ENCODE data around the gene VAV3.
"Not testable (repeated sequence)": the region's sequence is repeated elsewhere in the genome, so short reads cannot be mapped to it uniquely, and the experiment has no call there.

VAV3 gene

DNA sequence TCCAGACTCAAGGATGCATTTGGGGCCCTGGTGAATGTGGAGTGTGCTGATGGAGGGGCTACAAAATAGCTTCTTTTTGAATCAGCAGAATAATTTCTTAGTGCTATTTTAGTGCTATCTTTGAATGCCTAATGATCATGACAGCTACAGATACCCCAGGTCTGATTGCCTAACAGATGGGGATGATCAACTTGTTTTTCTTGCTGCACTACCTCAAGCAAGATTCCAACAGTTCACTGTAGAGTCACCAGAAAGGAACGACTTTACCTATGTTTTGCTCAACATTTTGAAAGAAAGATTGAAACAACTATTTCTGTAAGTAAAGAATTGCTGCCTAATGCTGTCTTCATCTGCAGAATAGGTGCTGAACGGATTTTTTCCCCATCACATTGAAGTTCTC lies 42.6 kb upstream of the VAV3 start:
- Mint-ChIP-seq H3K9me3 (no peaks in the 10 kb centered on the region), H3K27ac (no peak overlapping the region), H3K27me3 (ENCODE audit: low read depth) (peaks cover 4% of the 10 kb centered on the region), H3K4me1 (peaks cover 5% of the 10 kb centered on the region), H3K4me3 (no peak overlapping the region), H3K36me3 (ENCODE audit: low read depth) (no peaks in the 10 kb centered on the region)
- TF ChIP-seq, protein P1, sequence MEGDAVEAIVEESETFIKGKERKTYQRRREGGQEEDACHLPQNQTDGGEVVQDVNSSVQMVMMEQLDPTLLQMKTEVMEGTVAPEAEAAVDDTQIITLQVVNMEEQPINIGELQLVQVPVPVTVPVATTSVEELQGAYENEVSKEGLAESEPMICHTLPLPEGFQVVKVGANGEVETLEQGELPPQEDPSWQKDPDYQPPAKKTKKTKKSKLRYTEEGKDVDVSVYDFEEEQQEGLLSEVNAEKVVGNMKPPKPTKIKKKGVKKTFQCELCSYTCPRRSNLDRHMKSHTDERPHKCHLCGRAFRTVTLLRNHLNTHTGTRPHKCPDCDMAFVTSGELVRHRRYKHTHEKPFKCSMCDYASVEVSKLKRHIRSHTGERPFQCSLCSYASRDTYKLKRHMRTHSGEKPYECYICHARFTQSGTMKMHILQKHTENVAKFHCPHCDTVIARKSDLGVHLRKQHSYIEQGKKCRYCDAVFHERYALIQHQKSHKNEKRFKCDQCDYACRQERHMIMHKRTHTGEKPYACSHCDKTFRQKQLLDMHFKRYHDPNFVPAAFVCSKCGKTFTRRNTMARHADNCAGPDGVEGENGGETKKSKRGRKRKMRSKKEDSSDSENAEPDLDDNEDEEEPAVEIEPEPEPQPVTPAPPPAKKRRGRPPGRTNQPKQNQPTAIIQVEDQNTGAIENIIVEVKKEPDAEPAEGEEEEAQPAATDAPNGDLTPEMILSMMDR (IDR thresholded peaks at IDR 0.05; ENCODE audit: unreplicated experiment in 3 of 3): no peak

DNA sequence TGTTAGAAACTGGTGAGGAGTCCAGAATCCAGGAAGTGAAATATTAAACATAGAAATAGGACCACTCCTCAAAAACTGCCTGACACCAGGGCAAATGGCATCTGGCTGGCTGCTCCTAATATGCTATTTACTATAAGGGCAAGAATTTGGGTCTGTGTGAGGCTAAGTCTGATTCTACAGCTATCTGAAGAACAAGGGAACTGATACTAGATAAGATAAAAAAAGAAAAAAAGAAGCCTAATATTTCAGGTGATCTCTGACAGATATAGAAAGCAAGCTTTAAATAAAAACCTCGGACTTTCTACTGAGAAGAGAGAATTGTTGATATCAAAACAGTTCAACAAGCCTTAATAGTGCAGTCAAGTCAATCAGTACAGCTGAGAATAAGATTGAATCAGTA lies 42.1 kb upstream of the VAV3 start:
- Mint-ChIP-seq H3K27ac (no peak overlapping the region), H3K27me3 (ENCODE audit: low read depth) (peaks cover 4% of the 10 kb centered on the region), H3K4me1 (peaks cover under 1% of the 10 kb centered on the region), H3K36me3 (ENCODE audit: low read depth) (no peaks in the 10 kb centered on the region), H3K9me3 (no peaks in the 10 kb centered on the region), H3K4me3 (no peak overlapping the region)
- TF ChIP-seq, protein P1 (IDR thresholded peaks at IDR 0.05; ENCODE audit: unreplicated experiment in 3 of 3): no peak

DNA sequence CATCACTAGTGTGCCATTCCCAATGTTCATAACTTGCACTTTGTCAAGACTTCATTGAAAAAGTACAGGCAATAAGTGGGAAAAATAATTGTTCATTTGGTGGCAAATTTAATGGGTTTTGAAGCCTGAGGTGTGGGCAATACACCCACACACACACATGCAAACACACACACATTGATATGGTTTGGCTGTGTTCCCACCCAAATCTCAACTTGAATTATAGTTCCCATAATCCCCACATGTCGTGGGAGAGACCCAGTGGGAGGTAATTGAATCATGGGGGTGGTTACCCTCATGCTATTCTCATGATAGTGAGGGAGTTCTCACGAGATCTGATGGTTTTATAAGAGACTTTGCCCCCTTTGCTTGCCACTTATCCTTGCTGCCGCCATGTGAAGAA lies 39.9 kb upstream of the VAV3 start:
- not testable (repeated sequence) for H3K36me3 Mint-ChIP-seq (ENCODE audit: low read depth); H3K9me3 Mint-ChIP-seq
- peaks cover 16% of the 10 kb centered on the region for H3K4me1 Mint-ChIP-seq

DNA sequence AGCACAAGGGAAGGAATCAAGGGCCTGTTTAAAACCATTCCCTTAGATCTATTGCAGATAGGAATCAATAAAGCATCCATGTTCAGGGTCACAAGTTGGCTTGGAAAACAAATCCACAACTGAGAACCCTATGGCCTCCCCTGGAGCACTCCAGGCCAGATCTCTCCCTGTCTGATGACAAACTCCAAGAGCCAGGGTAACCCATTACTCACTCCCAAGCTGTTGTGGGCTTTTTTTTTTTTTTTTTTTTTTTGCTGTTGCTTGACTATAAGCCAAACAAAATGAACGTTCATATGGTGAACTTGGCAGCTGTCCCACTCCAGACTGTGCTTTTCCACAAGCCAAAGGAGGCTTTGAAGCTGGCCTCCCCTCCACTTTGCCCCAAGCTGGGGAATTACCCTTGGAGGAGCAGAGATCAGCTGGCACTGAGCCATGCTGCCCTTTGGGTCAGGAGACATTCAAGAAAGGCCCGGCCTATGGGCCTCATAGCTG lies 35.7 kb upstream of the VAV3 start:
- Mint-ChIP-seq H3K36me3 (ENCODE audit: low read depth) (no peaks in the 10 kb centered on the region), H3K4me1 (peaks cover 20% of the 10 kb centered on the region), H3K27ac (peak overlapping the region; percentile 47 to 88 (median 82)), H3K9me3 (no peaks in the 10 kb centered on the region), H3K27me3 (ENCODE audit: low read depth) (no peaks in the 10 kb centered on the region), H3K4me3 (no peak overlapping the region)
- TF ChIP-seq, protein P1 (IDR thresholded peaks at IDR 0.05; ENCODE audit: unreplicated experiment in 3 of 3): no peak

More for the DNA sequence above, 39.9 kb upstream of the VAV3 start:
- H3K4me3 Mint-ChIP-seq; H3K27ac Mint-ChIP-seq; H3K27me3 Mint-ChIP-seq (ENCODE audit: low read depth): not testable (repeated sequence)

DNA sequence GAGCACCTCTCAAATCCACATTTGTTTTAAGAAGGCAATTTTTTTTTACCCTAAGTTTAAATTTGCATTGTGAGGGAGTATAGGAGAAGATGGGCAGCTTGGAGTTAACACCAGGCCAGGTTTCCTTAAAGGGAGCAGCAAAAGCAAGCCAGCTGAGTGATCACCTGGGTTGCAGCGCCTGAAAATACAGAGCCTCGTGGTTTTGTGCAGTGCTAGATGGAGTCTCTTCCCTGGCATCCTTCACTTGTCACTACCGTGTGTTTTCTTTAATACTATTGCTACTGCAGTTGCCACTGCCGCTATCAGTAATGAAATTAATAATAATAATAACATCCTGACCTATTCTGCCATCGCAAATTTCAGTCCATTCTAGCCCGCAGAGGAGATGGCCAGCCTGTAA lies 35.2 kb upstream of the VAV3 start:
- Mint-ChIP-seq H3K36me3 (ENCODE audit: low read depth) (no peaks in the 10 kb centered on the region), H3K4me1 (peaks cover 20% of the 10 kb centered on the region), H3K27ac (peak overlapping the region; percentile 47 to 88 (median 82)), H3K27me3 (ENCODE audit: low read depth) (no peaks in the 10 kb centered on the region), H3K9me3 (no peaks in the 10 kb centered on the region), H3K4me3 (no peak overlapping the region)
- TF ChIP-seq, protein P1 (IDR thresholded peaks at IDR 0.05; ENCODE audit: unreplicated experiment in 3 of 3): no peak

GRCh38 chr1:107997866-107998265 lies 32.9 kb upstream of the VAV3 start:
- H3K4me3 Mint-ChIP-seq: no peak overlapping the region
- H3K4me1 Mint-ChIP-seq: peaks cover 20% of the 10 kb centered on the region
- no peaks in the 10 kb centered on the region for H3K36me3 Mint-ChIP-seq (ENCODE audit: low read depth)
- H3K27me3 Mint-ChIP-seq (ENCODE audit: low read depth): no peaks in the 10 kb centered on the region
- TF ChIP-seq, protein P1 (IDR thresholded peaks at IDR 0.05; ENCODE audit: unreplicated experiment in 3 of 3): no peak
- no peaks in the 10 kb centered on the region for H3K9me3 Mint-ChIP-seq
- H3K27ac Mint-ChIP-seq: peak overlapping the region in 1 of 3 experiments; percentile 46

Measured in nephron (organoid).